GM19463 (cell line): ENCODE measurements around the gene HOXA9.

Experiments
- ATAC-seq: cut with Tn5 transposase; IDR thresholded peaks from one replicate; pipeline ENCODE4 v1.9.1; 2021; ENCODE audit warnings: mild to moderate bottlenecking, moderate library complexity; ENCODE audit not compliant: unreplicated experiment

The HOXA9 gene

GRCh38 chr7:27155816-27156507, 9.4 kb downstream of the HOXA9 start:
- ATAC-seq: no peak

GRCh38 chr7:27154901-27155815, 10.2 kb downstream of the HOXA9 start:
- no peak for ATAC-seq

GRCh38 chr7:27154369-27154768, 11.0 kb downstream of the HOXA9 start:
- ATAC-seq: no peak

GRCh38 chr7:27153526-27153925, 11.8 kb downstream of the HOXA9 start:
- no peak for ATAC-seq

GRCh38 chr7:27152816-27153442, 12.4 kb downstream of the HOXA9 start:
- no peak for ATAC-seq

GRCh38 chr7:27151931-27152815, 13.2 kb downstream of the HOXA9 start, which contains the start of gene HOXA3:
TSS of gene HOXA3 (minus strand) at chr7:27152583. CDS start at chr7:27110640, 41,943 bp downstream.
- ATAC-seq: no peak

GRCh38 chr7:27151341-27151930, 13.9 kb downstream of the HOXA9 start:
- ATAC-seq: no peak

GRCh38 chr7:27150568-27151340, 14.6 kb downstream of the HOXA9 start:
- peak; percentile 91 for ATAC-seq

GRCh38 chr7:27149842-27150567, 15.3 kb downstream of the HOXA9 start:
- ATAC-seq: no peak

GRCh38 chr7:27148756-27149641, 16.3 kb downstream of the HOXA9 start:
- no peak for ATAC-seq

GRCh38 chr7:27148031-27148755, 17.1 kb downstream of the HOXA9 start:
- ATAC-seq: no peak

- ATAC-seq: no peak
Measured at GRCh38 chr7:27147199-27148030, 17.9 kb downstream of the HOXA9 start, which contains the start of gene HOXA6. TSS of gene HOXA6 (minus strand) at chr7:27147774. CDS start at chr7:27147749, 25 bp downstream.

- ATAC-seq: no peak
Measured at GRCh38 chr7:27146491-27147198, 18.7 kb downstream of the HOXA9 start.

GRCh38 chr7:27145914-27146412, 19.4 kb downstream of the HOXA9 start:
- no peak for ATAC-seq
